A549 (cell line): ENCODE data around the gene MVD. TPM values are rescaled to one million over a fixed set of nuclear protein-coding genes. Genes with fewer than 3 reads are reported as not detected.

Experiments used
- ATAC-seq, 2 experiments: fragments of 200-7000 bp in 1 of 2; fragments of >200 bp in 1 of 2; cut with Nextera tagmentation in 1 of 2; cut with Tn5 transposase in 1 of 2; 3 replicates each; pipeline versions ENCODE4 v1.8.0 to v1.9.1; 2018 to 2020; ENCODE audit warnings: mild to moderate bottlenecking in 1 of 2, moderate library complexity in 1 of 2
- CTCF ChIA-PET: fragments of 300-600 bp; sonication (Branson Sonifier 250); formaldehyde crosslinking; extraction: SDS; loops from one replicate; lab custom pipeline; 2021; ENCODE audit warnings: antibody characterized with exemption, inconsistent platforms; lab: Yijun Ruan, JAX
- POLR2A ChIA-PET: fragments of 350-600 bp; formaldehyde crosslinking; extraction: SDS; loops from one replicate; lab custom pipeline; 2021; ENCODE audit warnings: antibody characterized with exemption, inconsistent platforms; lab: Yijun Ruan, JAX
- DNase-seq, 2 experiments: peaks; one replicate each; pipeline versions ENCODE4 v3.0.0 to v3.0.0-alpha.2; 2011 to 2016; ENCODE audit warnings: low read depth in 1 of 2, low spot score in 1 of 2
- FAIRE-seq: peaks from 2 replicates; lab custom pipeline; 2011; peaks lifted over from hg19 to GRCh38; lab: Jason Lieb, UNC
- H3K27ac ChIP-seq, 2 experiments: fragments of >200 bp; sonication (Bioruptor Twin); formaldehyde crosslinking; 3 replicates each; pipeline ENCODE4 v1.5.1; 2016 to 2017
- H3K4me1 ChIP-seq: fragments of >200 bp; sonication (Bioruptor Twin); formaldehyde crosslinking; 3 replicates; pipeline ENCODE4 v1.6.1; 2016
- H3K4me2 ChIP-seq: fragments of >200 bp; sonication (Bioruptor Twin); formaldehyde crosslinking; 3 replicates; pipeline ENCODE4 v1.6.1; 2016
- H3K4me3 ChIP-seq: fragments of >200 bp; sonication (Bioruptor Twin); formaldehyde crosslinking; 3 replicates; pipeline ENCODE4 v1.5.1; 2016
- H3K9me3 ChIP-seq: fragments of >200 bp; sonication (Bioruptor Twin); formaldehyde crosslinking; 3 replicates; pipeline ENCODE4 v1.6.1; 2016
- CBX2 ChIP-seq: fragments of 200-600 bp; sonication (generic); IDR thresholded peaks from 2 replicates; pipeline ENCODE4 v1.6.1; 2016; ENCODE audit warnings: low read depth, mild to moderate bottlenecking, borderline replicate concordance
- CBX8 ChIP-seq: fragments of 200-600 bp; sonication (generic); IDR thresholded peaks from 2 replicates; pipeline ENCODE4 v1.6.1; 2016
- CEBPB ChIP-seq, 2 experiments: fragments of >200 bp in 1 of 2; sonication (Bioruptor Twin) in 1 of 2; formaldehyde crosslinking in 1 of 2; IDR thresholded peaks; 2 replicates each; pipeline ENCODE4 v1.6.1; 2012 to 2016
- CHD4 ChIP-seq: fragments of 200-600 bp; sonication (generic); IDR thresholded peaks from 2 replicates; pipeline ENCODE4 v1.6.1; 2016; ENCODE audit warnings: antibody characterized with exemption, mild to moderate bottlenecking, borderline replicate concordance
- EHMT2 ChIP-seq: fragments of 200-600 bp; sonication (generic); IDR thresholded peaks from 2 replicates; pipeline ENCODE4 v1.6.1; 2016; ENCODE audit warnings: antibody characterized with exemption, low read depth, mild to moderate bottlenecking, moderate library complexity
- EP300 ChIP-seq, 2 experiments: fragments of >200 bp; sonication (Bioruptor Twin); formaldehyde crosslinking; IDR thresholded peaks; 2 replicates in 1 of 2; 3 replicates in 1 of 2; pipeline ENCODE4 v1.6.1; 2016 to 2017
- ESRRA ChIP-seq: fragments of 150-350 bp; IDR thresholded peaks from 2 replicates; pipeline ENCODE4 v1.6.1; 2014; ENCODE audit warnings: mild to moderate bottlenecking, low read length, borderline replicate concordance
- FOSB ChIP-seq: fragments of 250-450 bp; sonication (Bioruptor Pico); IDR thresholded peaks from 2 replicates; pipeline ENCODE4 v1.5.0; 2020; ENCODE audit warnings: mild to moderate bottlenecking, moderate library complexity
- HEYL ChIP-seq: fragments of 250-450 bp; sonication (Bioruptor Pico); IDR thresholded peaks from 2 replicates; pipeline ENCODE4 v1.8.0; 2021; ENCODE audit warnings: mild to moderate bottlenecking, moderate library complexity
- HOXA7 ChIP-seq: fragments of 250-450 bp; sonication (Bioruptor Pico); IDR thresholded peaks from 2 replicates; pipeline ENCODE4 v1.5.0; 2020; ENCODE audit warnings: mild to moderate bottlenecking, moderate library complexity
- KDM5A ChIP-seq: fragments of 200-600 bp; sonication (generic); IDR thresholded peaks from 2 replicates; pipeline ENCODE4 v1.6.1; 2016; ENCODE audit warnings: antibody characterized with exemption, mild to moderate bottlenecking
- MAZ ChIP-seq: fragments of 150-350 bp; IDR thresholded peaks from 2 replicates; pipeline ENCODE4 v1.6.1; 2014; ENCODE audit warnings: antibody characterized with exemption, low read depth, low read length, borderline replicate concordance
- NPAS2 ChIP-seq: fragments of 250-450 bp; sonication (Bioruptor Pico); IDR thresholded peaks from 2 replicates; pipeline ENCODE4 v1.8.0; 2022; ENCODE audit warnings: mild to moderate bottlenecking, moderate library complexity, borderline replicate concordance
- NR3C1 ChIP-seq: fragments of >200 bp; sonication (Bioruptor Twin); formaldehyde crosslinking; IDR thresholded peaks from 3 replicates; pipeline ENCODE4 v1.6.1; 2017
- PHF8 ChIP-seq: fragments of 200-600 bp; sonication (generic); IDR thresholded peaks from 2 replicates; pipeline ENCODE4 v1.6.1; 2016; ENCODE audit warnings: low read depth, mild to moderate bottlenecking, antibody characterized with exemption, moderate library complexity, borderline replicate concordance
- RAD21 ChIP-seq, 2 experiments: fragments of >200 bp in 1 of 2; sonication (Bioruptor Twin) in 1 of 2; formaldehyde crosslinking in 1 of 2; IDR thresholded peaks in 1 of 2; conservative IDR thresholded peaks in 1 of 2; 2 replicates in 1 of 2; 3 replicates in 1 of 2; pipeline ENCODE4 v1.6.1; 2012 to 2018; ENCODE audit warnings: inconsistent platforms in 1 of 2
- SMC3 ChIP-seq: fragments of >200 bp; sonication (Bioruptor Twin); formaldehyde crosslinking; IDR thresholded peaks from 3 replicates; pipeline ENCODE4 v1.6.1; 2018; ENCODE audit warnings: inconsistent platforms
- WGBS: methylation state at CpG from one replicate; pipeline ENCODE4 v1.1.6; 2017; ENCODE audit errors: missing lambda C conversion rate; 5-methylcytosine and 5-hydroxymethylcytosine counted together
- polyA plus RNA-seq, 4 experiments: library from polyadenylated mRNA; depleted of rRNA in 3 of 4; stranded (reverse); fragments of >200 nt; fragmentation: RNase III in 1 of 4; extraction: RNeasy Plus Mini Kit Qiagen cat#74134 plus additional on column Dnase treatment in 1 of 4; gene quantifications; 2 replicates in 3 of 4; 3 replicates in 1 of 4; pipeline ENCODE4 v1.2.3, GENCODE V29; 2011 to 2017
- TF ChIP-seq, protein P1 (sequence below): fragments of >200 bp; sonication (Bioruptor Twin); formaldehyde crosslinking; IDR thresholded peaks from 3 replicates; pipeline ENCODE4 v1.5.1; 2016
- TF ChIP-seq, protein P2 (sequence below): IDR thresholded peaks from 2 replicates; pipeline ENCODE4 v1.6.1; 2012
- TF ChIP-seq, protein P3 (sequence below): fragments of 200-600 bp; sonication (generic); IDR thresholded peaks from 2 replicates; pipeline ENCODE4 v1.6.1; 2016; ENCODE audit warnings: antibody characterized with exemption, mild to moderate bottlenecking, moderate library complexity

Gene MVD
- polyA plus RNA-seq, 2 of the 4 experiments (the other 2 are of a cell fraction) = 5.8 to 43.1 TPM

DNA sequence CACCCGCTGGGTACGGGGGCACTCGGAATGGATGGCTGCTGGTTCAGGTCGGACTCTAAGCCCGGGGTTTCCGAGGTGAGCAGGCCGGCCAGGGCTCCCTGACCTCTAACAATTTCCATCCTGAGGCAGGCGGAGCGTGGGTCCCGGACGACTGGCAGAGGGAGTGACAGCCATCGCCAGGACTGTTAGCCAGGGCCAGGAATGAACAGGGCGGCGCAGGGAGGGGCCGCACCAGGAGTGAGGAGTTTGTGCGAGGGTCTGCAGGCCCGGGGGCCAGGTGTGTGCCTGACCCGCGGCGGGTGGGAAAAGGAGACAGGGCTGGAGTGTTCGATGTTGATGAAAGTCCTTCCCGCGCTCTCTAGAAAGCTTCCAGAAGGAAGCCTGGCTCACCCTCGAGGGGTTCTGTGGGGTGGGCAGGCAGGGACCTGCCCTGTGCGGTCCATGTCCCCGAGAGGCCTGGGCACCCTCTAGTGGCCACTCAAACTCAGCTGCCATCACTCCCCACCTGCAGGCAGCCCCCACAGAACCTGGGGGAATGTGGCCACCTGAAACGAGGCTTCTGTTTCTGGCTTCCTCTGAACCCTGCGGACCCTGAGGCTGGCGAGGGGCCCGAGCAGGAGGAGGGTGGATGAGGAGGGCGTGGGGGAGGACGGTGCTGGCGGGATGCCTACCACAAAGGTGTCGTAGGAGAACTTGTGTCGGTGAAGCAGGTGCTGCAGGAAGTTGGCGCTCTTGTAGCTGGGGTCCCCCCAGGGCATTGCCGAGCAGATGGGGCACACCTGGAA lies 35.1 kb upstream of the MVD start:
- 91% methylated on average over 31 of the region's 37 CpGs for WGBS
- Histone ChIP-seq H3K4me2 (no peak overlapping the region), H3K4me1 (no peaks in the 10 kb centered on the region), H3K9me3 (no peaks in the 10 kb centered on the region), H3K27ac (no peak overlapping the region), H3K4me3 (no peak overlapping the region)
- peak; percentile 21 to 41; a peak in 2 of 5 replicates for TF ChIP-seq RAD21 (conservative IDR thresholded peaks at IDR 0.05 in 1 of 2, IDR thresholded peaks at IDR 0.05 in 1 of 2)
- TF ChIP-seq HEYL (CRISPR knock-in tag) = no peak
- 0 out of 3 replicates have a peak, but pooled peaks have one; percentile 10 for TF ChIP-seq SMC3
- TF ChIP-seq, protein P1, sequence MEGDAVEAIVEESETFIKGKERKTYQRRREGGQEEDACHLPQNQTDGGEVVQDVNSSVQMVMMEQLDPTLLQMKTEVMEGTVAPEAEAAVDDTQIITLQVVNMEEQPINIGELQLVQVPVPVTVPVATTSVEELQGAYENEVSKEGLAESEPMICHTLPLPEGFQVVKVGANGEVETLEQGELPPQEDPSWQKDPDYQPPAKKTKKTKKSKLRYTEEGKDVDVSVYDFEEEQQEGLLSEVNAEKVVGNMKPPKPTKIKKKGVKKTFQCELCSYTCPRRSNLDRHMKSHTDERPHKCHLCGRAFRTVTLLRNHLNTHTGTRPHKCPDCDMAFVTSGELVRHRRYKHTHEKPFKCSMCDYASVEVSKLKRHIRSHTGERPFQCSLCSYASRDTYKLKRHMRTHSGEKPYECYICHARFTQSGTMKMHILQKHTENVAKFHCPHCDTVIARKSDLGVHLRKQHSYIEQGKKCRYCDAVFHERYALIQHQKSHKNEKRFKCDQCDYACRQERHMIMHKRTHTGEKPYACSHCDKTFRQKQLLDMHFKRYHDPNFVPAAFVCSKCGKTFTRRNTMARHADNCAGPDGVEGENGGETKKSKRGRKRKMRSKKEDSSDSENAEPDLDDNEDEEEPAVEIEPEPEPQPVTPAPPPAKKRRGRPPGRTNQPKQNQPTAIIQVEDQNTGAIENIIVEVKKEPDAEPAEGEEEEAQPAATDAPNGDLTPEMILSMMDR = peak; percentile 37
- POLR2A ChIA-PET = no interaction called here
- DNase-seq (no peak), FAIRE-seq (no peak), ATAC-seq (peak in 1 of 2 experiments; percentile 71; a peak in 3 of 6 replicates)
- CTCF ChIA-PET = interaction anchor here (0.6 to 1.7 kb wide), 4 partner anchors 10 to 120 kb away, joined by 3 to 5 read pairs (median 3); no protein-coding TSS in a partner anchor

DNA sequence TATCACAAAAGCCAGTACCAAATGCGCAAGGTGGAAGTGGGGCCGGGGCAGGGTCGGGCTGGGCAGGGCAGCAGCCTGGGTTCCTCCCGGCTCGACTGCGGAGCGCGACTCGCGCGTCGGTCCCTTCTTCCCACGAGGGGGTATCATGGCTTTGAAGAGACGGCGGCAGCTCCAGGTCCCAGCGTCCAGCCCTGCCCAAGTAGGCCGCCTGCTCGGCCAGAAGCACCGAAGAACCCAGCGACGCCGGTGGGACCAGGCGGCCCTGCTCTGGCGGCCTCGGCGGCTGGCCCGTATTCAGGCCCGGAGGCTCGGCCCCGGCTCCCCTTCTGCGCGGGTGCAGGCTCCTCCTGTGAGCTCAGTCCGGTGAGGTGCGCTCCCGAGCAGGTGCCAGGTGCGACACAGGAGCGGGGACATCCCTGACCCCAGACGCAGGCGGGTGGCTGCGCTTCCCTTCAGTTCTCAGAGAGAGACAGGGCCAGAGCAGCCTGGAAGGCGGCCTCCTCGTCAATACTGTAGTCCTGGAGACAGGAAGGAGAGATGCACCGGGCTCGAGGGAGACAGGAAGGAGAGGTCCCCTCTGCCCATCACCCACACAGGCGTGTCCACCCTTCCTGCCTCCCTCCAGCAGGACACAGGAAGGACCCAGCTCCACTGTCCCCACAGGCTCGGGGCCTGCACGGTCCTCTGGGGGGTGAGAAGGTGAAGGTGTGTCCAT lies 34.4 kb upstream of the MVD start:
- no peaks in the 10 kb centered on the region for H3K9me3 ChIP-seq
- no peak overlapping the region for H3K4me3 ChIP-seq
- H3K4me2 ChIP-seq = no peak overlapping the region
- DNase-seq (no peak), ATAC-seq (no peak), FAIRE-seq (no peak)
- ChIA-PET POLR2A (no interaction called here), CTCF (interaction anchor here (0.8 to 1.8 kb wide), 3 partner anchors 22 to 78 kb away, joined by 3 to 5 read pairs (median 4); no protein-coding TSS in a partner anchor)
- H3K4me1 ChIP-seq = no peaks in the 10 kb centered on the region
- 95% methylated on average over 39 of the region's 47 CpGs for WGBS
- H3K27ac ChIP-seq = no peak overlapping the region
- TF ChIP-seq, protein P2, sequence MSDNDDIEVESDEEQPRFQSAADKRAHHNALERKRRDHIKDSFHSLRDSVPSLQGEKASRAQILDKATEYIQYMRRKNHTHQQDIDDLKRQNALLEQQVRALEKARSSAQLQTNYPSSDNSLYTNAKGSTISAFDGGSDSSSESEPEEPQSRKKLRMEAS = no peak
- TF ChIP-seq HOXA7 (CRISPR knock-in tag) = no peak
- TF ChIP-seq EHMT2 = no peak
- TF ChIP-seq CEBPB (IDR thresholded peaks at IDR 0.05) = no peak

DNA sequence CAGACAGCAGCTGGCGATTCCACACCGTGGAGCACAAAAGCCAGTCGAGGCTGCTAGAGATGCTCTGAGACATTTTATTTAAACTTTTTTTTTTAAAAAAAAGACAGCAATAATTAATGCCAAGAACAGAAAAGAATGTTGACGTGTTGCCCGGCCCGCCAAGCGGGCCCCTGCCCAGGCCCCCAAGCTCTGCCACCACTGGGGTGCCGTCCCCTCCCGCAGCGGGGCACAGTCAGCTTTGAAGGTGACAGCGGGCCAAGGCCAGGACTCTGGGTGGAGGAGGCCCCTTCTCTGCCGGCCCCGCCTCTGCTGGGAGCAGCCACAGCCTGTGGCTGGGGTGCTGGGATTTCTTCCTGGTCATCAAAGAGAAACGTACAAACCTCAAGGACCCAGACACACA lies 33.5 kb upstream of the MVD start:
- H3K4me1 ChIP-seq = no peaks in the 10 kb centered on the region
- 93% methylated on average over 14 of the region's 14 CpGs for WGBS
- DNase-seq (no peak), ATAC-seq (no peak), FAIRE-seq (no peak)
- POLR2A ChIA-PET = no interaction called here
- TF ChIP-seq HOXA7 (CRISPR knock-in tag) = no peak
- no peaks in the 10 kb centered on the region for H3K9me3 ChIP-seq
- no peak overlapping the region for H3K4me2 ChIP-seq
- CTCF ChIA-PET = interaction anchor here (0.7 to 2.1 kb wide), 4 partner anchors 10 to 161 kb away, joined by 3 to 7 read pairs (median 5); partner anchors contain the start of gene SNAI3
- no peak overlapping the region for H3K27ac ChIP-seq
- H3K4me3 ChIP-seq = no peak overlapping the region

DNA sequence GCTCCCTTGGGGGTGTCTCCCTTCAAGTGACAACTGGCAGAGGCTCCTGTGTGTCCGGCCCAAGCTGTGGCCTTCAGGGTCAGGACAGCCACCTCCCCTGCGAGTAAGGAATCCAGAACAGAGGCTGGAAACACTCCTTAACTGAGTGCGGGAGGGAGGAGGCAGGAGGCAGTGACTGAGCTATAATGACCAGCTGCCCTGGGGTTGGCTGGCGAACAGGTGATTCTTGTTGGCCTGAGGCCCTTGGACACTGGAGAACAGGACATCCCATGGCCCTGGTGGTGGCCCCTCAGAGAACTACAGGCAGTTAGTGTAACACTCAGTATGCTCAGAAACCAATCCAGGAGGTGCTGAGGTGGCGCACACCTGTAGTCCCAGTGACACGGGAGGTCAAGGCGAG lies 32.9 kb upstream of the MVD start:
- no peak for FAIRE-seq
- 92% methylated on average over 5 of the region's 7 CpGs for WGBS
- CTCF ChIA-PET = interaction anchor here (0.7 to 2.1 kb wide), 4 partner anchors 9 to 162 kb away, joined by 3 to 7 read pairs (median 5); partner anchors contain the start of gene SNAI3

More for the DNA sequence above, 32.9 kb upstream of the MVD start:
- Histone ChIP-seq H3K27ac (no peak overlapping the region), H3K4me2 (no peak overlapping the region), H3K4me1 (no peaks in the 10 kb centered on the region), H3K9me3 (no peaks in the 10 kb centered on the region), H3K4me3 (no peak overlapping the region)
- POLR2A ChIA-PET = no interaction called here
- no peak for ATAC-seq
- no peak for DNase-seq
- TF ChIP-seq NR3C1 = no peak
- no peak for TF ChIP-seq CBX8
- TF ChIP-seq HEYL (CRISPR knock-in tag) = no peak
- no peak for TF ChIP-seq EP300 (IDR thresholded peaks at IDR 0.05)
- TF ChIP-seq CBX2 = no peak
- TF ChIP-seq FOSB (CRISPR knock-in tag) = no peak
- TF ChIP-seq, protein P3, sequence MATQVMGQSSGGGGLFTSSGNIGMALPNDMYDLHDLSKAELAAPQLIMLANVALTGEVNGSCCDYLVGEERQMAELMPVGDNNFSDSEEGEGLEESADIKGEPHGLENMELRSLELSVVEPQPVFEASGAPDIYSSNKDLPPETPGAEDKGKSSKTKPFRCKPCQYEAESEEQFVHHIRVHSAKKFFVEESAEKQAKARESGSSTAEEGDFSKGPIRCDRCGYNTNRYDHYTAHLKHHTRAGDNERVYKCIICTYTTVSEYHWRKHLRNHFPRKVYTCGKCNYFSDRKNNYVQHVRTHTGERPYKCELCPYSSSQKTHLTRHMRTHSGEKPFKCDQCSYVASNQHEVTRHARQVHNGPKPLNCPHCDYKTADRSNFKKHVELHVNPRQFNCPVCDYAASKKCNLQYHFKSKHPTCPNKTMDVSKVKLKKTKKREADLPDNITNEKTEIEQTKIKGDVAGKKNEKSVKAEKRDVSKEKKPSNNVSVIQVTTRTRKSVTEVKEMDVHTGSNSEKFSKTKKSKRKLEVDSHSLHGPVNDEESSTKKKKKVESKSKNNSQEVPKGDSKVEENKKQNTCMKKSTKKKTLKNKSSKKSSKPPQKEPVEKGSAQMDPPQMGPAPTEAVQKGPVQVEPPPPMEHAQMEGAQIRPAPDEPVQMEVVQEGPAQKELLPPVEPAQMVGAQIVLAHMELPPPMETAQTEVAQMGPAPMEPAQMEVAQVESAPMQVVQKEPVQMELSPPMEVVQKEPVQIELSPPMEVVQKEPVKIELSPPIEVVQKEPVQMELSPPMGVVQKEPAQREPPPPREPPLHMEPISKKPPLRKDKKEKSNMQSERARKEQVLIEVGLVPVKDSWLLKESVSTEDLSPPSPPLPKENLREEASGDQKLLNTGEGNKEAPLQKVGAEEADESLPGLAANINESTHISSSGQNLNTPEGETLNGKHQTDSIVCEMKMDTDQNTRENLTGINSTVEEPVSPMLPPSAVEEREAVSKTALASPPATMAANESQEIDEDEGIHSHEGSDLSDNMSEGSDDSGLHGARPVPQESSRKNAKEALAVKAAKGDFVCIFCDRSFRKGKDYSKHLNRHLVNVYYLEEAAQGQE = no peak
- TF ChIP-seq EHMT2 = no peak
- TF ChIP-seq ESRRA = no peak
- no peak for TF ChIP-seq KDM5A
- no peak for TF ChIP-seq PHF8
- TF ChIP-seq CHD4 = no peak
- TF ChIP-seq NPAS2 (CRISPR knock-in tag) = no peak
- TF ChIP-seq MAZ = no peak
